Stimulated activated CD4-positive, alpha-beta T cell treated with anti-CD3 and anti-CD28 coated beads, Interleukin-4, amount 100 ng/mL, for 4 hours (primary cell): ENCODE results near the gene SAMHD1.
"Not testable (repeated sequence)": the region's sequence is repeated elsewhere in the genome, so short reads cannot be mapped to it uniquely, and the experiment has no call there.

Experiments
- DNase-seq, 2 experiments: peaks; one replicate each; pipeline ENCODE4 v3.0.0-alpha.2; 2020

Gene SAMHD1

DNA sequence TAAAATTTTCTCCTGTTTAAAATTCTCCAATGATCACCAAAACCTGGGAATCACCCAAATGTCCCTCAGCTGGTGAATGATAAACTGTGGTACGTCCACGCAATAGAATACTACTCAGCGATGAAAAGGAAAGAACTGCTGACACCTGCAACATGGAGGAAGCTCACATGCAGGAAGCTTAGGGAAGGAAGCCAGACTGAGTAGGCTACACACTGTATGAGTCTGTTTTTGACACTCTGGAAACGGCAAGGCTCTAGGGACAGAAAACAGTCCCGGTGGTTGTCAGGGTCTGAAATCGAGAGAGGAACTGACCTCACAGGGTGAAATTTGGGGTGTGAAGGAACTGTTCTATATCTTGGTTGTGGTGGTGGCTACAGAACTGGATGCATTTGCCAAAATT, 100.7 kb downstream of the SAMHD1 start:
- no peak for DNase-seq

DNA sequence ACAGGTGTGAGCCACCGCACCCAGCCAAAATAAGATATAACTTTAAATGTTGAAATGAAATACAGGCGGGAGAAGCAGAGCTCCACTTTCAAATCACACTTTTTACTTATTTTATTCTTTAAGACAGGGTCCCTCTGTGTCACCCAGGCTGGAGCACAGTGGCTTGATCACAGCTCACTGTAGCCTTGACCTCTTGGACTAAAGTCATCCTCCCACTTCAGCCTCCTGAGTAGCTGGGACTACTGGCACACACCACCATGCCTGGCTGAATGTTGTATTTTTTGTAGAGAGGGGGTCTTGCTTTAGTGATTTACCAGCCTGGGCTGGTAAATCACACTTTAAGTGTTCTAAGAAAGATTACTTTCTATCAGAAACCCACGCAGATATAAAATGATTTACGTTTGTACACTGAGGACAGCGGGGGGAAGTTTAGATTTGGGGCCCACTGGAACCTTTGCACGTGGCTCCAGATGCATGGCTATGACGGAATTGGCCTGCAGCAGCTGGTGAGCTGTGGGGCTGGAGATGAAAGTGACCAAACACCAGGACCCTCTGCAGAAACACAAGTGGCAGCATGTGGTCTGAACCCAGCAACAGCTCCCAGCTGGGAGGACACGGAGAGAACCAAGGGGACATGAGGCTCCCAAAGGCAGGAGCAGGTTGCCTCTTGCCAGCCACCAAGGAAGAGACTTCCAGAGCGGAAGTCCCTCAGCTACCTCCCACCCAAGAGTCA, 102.0 kb downstream of the SAMHD1 start:
- no peak for DNase-seq

DNA sequence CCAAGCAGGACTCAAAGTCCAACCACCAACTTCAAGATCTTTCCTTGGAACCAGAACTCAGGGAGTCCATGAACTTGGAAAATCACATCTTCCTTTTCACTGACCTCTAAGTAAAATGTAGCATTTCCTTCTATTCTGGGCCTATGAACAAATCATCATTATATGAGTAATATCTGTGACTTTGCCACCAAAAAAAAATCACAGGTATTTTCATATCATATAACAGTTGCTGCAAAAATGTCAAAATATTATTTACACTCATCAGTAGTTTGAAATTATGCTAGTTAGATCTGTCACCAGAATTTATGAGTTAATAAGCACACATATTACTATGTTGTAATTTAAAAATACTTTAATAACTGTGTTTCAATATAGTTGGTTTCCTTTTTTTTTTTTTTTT, 102.8 kb downstream of the SAMHD1 start:
- DNase-seq: no peak

DNA sequence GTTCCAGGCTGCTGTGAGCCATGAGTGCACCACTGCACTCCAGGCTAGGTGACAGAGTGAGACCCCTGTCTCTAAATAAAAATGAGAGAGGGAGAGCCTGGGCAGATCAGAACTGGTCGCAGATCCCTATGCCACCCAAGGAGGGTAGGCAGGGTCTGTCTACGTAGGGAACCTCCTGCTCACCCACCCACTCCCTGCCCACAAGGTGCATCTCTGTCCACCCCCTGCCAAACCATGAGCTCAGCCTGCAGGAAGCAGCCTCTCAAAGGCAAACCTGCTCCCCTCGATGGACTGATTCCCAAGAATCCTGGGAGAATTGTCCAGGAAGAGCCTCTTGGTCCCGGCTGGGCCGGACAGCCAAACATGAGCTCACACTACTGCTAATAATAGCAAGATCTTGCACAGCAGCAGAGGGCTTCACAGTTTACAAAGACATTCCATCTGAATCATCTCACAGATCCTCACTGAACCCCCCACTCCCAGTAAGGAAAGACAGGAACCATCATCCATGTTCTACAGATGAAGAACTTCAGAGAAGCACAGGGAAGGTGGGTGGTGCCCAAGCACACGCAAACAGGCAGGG, 103.3 kb downstream of the SAMHD1 start:
- no peak for DNase-seq

DNA sequence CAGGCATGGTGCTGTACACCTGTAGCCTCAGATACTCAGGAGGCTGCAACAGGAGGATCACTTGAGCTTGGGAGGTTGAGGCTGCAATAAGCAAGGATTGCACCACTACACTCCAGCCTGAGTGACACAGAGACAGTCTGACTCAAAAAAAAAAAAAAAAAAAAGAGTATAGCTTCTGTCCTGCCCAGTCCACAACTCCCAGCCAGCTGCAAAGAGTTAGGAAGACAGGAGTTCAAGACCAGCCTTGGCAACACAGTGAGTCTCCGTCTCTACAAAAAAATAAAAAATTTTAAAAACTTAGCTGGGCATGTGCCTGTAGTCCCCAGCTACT, 103.8 kb downstream of the SAMHD1 start:
- no peak for DNase-seq

DNA sequence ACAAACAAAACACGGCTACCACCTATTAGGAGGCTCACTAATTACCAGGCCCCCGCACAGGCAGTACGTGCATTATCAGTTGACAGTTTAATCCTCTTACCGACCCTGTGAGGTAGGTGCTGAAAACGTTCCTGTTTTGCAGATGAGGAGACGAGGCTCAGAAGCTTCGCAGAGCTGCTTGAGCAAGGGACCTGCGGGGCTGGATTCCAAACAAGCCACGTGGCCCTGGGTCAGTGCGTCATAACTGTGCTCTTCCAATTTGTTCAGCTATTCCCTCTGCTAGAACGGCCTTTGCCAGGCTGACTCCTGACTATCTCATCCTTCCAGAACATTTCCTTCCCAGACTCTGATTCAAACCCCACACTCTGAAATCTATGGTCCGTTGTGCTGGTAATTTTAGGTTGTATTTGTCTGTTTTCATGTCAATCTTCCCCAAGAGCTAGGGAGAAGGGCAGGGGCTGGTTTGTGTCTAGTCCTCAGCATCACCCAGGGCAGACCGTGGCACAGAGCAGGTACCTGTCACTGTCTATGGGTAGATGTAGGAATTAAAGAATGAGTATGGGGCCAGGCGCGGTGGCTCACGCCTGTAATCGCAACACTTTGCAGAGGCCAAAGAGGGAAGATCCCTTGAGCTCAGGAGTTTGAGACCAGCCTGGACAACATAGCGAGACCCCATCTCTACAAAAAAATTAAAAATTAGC, 104.3 kb downstream of the SAMHD1 start:
- no peak for DNase-seq

DNA sequence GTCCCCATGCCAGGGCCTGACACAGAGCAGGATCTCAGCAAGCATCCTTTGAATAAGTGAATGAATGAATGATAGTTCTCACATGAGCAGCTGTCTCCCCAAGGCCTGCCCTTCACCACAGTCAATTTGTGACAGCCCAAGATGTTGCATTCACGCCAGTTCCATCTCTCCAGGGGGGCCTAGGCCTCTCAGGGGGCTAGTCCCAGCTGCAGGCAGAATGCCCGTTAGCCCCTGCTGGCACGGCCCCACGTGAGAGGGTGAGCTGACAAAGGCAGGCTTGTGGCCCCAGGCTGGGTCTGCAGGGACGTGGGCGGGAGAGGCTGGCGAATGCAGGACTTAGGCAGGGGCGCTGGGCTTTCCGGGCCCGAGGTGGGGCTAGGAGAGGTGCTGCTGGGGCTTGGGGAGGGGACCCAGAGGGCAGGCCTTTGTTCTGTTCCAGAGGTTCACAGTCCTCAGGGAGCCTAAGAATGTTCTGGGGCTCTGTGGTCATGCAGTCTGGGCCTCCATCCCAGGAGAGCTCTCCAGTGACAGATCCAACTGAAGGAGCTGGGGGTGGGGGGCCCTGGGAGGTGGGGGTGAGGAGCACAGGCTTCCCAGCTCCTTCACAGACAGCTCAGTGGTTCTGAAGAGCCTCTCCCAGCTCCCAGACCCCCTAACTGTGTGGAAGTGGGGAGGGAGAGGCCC, 106.1 kb downstream of the SAMHD1 start:
- no peak for DNase-seq

DNA sequence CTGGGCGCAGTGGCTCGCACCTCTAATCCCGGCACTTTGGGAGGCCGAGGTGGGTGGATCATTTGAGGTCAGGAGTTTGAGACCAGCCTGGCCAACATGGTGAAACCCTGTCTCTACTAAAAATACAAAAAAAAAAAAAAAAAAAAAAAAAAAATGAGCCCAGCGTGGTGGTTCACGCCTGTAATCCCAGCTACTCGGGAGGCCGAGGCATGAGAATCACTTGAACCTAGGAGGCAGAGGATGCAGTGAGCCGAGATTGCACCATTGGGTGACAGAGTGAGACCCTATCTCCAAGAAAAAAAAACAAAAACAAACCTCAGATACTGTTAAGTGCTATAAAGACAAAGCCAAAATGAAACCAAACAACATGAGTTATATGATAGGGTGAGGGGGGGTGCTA, 110.5 kb downstream of the SAMHD1 start:
- not testable (repeated sequence) for DNase-seq
